Panc1 (cell line): Measurements from ENCODE around the gene ARHGEF37. TPM values are rescaled to one million over a fixed set of nuclear protein-coding genes. Genes with fewer than 3 reads are reported as not detected.
A peak's percentile ranks its signal among the peaks of the same experiment; 100 is the strongest.

Experiments used
- ATAC-seq: fragments of 200-7000 bp; cut with Tn5 transposase; 2 replicates; pipeline ENCODE4 v1.9.1; 2020; ENCODE audit warnings: mild to moderate bottlenecking, moderate library complexity
- BruUV-seq: library from RNA; stranded (reverse); fragments of 400-500 nt; replicated peaks from 2 replicates; lab custom pipeline; 2021; lab: Mats Ljungman, UMichigan
- CTCF ChIA-PET: fragments of 300-600 bp; sonication (Branson Sonifier 250); formaldehyde crosslinking; loops from one replicate; lab custom pipeline; 2022; ENCODE audit warnings: antibody characterized with exemption; lab: Charles Lee
- POLR2A ChIA-PET: fragments of 300-600 bp; sonication (Branson Sonifier 250); formaldehyde crosslinking; loops from one replicate; lab custom pipeline; 2022; ENCODE audit warnings: antibody characterized with exemption; lab: Charles Lee
- DNase-seq: peaks from one replicate; pipeline ENCODE4 v3.0.0-alpha.2; 2010; ENCODE audit warnings: low read depth, low spot score
- H3K27ac ChIP-seq: 2 replicates; pipeline ENCODE4 v1.5.1; 2011; ENCODE audit warnings: mild to moderate bottlenecking, low read length, inconsistent platforms
- H3K27me3 ChIP-seq: fragments of 200-500 bp; sonication (Bioruptor generic); 2 replicates; pipeline ENCODE4 v1.6.0; 2014; ENCODE audit warnings: low read length, inconsistent platforms; ENCODE audit not compliant: control insufficient read depth, insufficient read depth
- H3K36me3 ChIP-seq: fragments of 200-500 bp; sonication (Bioruptor generic); 2 replicates; pipeline ENCODE4 v1.5.1; 2014; ENCODE audit warnings: inconsistent platforms, mild to moderate bottlenecking, low read length, moderate library complexity; ENCODE audit not compliant: control insufficient read depth, insufficient read depth
- H3K4me1 ChIP-seq: 2 replicates; pipeline ENCODE4 v1.5.1; 2011; ENCODE audit warnings: inconsistent platforms, mild to moderate bottlenecking, low read length, moderate library complexity; ENCODE audit not compliant: control insufficient read depth, insufficient read depth
- H3K4me3 ChIP-seq, 2 experiments: 2 replicates each; pipeline ENCODE4 v1.5.1; 2011 to 2012; ENCODE audit warnings: low read depth in 2 of 2, low read length in 2 of 2, mild to moderate bottlenecking in 2 of 2, inconsistent platforms in 1 of 2, moderate library complexity in 1 of 2
- H3K9me3 ChIP-seq: fragments of 200-500 bp; sonication (Bioruptor generic); 2 replicates; pipeline ENCODE4 v1.5.1; 2014; ENCODE audit warnings: low read depth, mild to moderate bottlenecking, inconsistent platforms, low read length, moderate library complexity; ENCODE audit not compliant: control insufficient read depth, insufficient read depth
- POLR2AphosphoS5 ChIP-seq: IDR thresholded peaks from 2 replicates; pipeline ENCODE4 v1.6.1; 2012; ENCODE audit warnings: mild to moderate bottlenecking, low read depth, low read length, moderate library complexity
- SIN3A ChIP-seq: IDR thresholded peaks from 2 replicates; pipeline ENCODE4 v1.6.1; 2012; ENCODE audit warnings: low read depth, mild to moderate bottlenecking, low read length, moderate library complexity, borderline replicate concordance; ENCODE audit not compliant: insufficient read depth
- TCF7L2 ChIP-seq: IDR thresholded peaks from 2 replicates; pipeline ENCODE4 v1.6.1; 2011; ENCODE audit warnings: mild to moderate bottlenecking, low read depth, low read length, inconsistent platforms
- in situ Hi-C: cut with HindIII; loops from 2 replicates; pipeline ENCODE4 v1.10.0; 2016; ENCODE audit warnings: low sequenced_read_pairs, low pct_unique_long_range_greater_than_20kb
- intact Hi-C: fragments of 100-400 bp; cut with micrococcal nuclease; formaldehyde crosslinking; loops from one replicate; pipeline ENCODE4 v1.10.0; 2022; ENCODE audit not compliant: unreplicated experiment
- total RNA-seq: library from RNA; stranded (reverse); gene quantifications from one replicate; pipeline ENCODE4 v1.2.1, GENCODE V29; 2021; ENCODE audit not compliant: unreplicated experiment
- TF ChIP-seq, protein P1 (sequence below), 2 experiments: IDR thresholded peaks; 2 replicates each; pipeline ENCODE4 v1.6.1; 2011 to 2012; ENCODE audit warnings: low read depth in 2 of 2, control low read depth in 1 of 2, low read length in 1 of 2, mild to moderate bottlenecking in 1 of 2, moderate library complexity in 1 of 2; ENCODE audit not compliant: insufficient read depth in 1 of 2
- TF ChIP-seq, protein P2 (sequence below): fragments of 450-650 bp; IDR thresholded peaks from 2 replicates; pipeline ENCODE4 v1.5.1; 2017; ENCODE audit warnings: mild to moderate bottlenecking

Gene ARHGEF37
- total RNA-seq, 1 experiment from 2014 or later, result 3.2 TPM

DNA sequence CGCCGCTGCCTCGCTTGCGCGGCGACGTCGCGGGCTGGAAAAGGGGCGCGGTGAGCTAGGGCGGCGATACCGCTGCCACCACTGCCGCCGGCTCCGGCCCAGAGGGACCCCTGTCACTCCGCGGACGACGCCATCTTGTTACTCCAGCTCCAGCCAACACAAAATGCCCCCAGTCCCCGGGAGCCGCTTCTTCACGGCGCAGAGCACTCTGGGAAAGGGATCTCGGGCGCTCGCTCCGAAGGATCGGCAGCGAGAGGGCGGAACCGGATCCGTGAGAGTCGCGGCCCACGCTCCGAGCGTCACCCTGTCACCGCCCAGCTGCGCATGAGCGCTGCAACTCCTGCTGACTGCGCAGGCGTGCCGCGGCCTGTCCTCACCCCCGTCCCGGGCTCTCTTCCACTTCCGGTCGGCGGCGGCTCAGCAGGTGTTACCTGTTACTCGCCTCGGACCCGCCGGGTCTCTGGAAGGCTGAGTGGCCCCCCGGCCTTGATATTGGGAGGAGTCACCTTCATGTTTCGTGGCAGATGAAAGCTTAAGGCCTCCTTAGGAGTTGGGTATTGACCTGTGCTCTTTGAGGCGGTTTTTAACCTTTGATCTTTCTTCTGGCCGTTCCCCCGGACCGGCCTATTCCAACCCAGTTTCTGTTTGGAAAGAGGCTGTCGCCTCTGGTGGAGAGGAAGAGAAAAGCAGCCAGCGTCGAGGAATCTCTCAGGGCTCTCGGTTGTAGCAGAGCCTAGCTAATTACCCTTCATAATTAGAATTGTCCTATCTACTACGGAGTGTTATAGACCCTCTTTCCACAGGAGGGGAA is 29.9 kb upstream of the ARHGEF37 start, which contains the start of gene CSNK1A1:
CSNK1A1 (minus strand) TSS at position 213 of the 811 bp plus-strand sequence. CDS start 475 bp downstream, outside the sequence.
- Histone ChIP-seq H3K4me1 (peaks cover 22% of the 10 kb centered on the region), H3K27ac (peak within 1 kb of the TSS; percentile 98), H3K4me3 (peak within 1 kb of the TSS; percentile 71 to 99), H3K27me3 (no peaks in the 10 kb centered on the region), H3K36me3 (peaks cover 37% of the 10 kb centered on the region), H3K9me3 (no peaks in the 10 kb centered on the region)
- ATAC-seq, result peak; percentile 95
- POLR2A ChIA-PET, result interaction anchor here (0.5 to 1.5 kb wide), 6 partner anchors 10 to 108 kb away, joined by 3 to 12 read pairs (median 6); no protein-coding TSS in a partner anchor
- in situ Hi-C loops, result no loop called here
- DNase-seq, result peak; percentile 97
- BruUV-seq, result no TSS peak
- CTCF ChIA-PET, result interaction anchor here (0.5 to 1.4 kb wide), 6 partner anchors 11 to 110 kb away, joined by 3 to 9 read pairs (median 3); no protein-coding TSS in a partner anchor
- intact Hi-C loops, result no loop called here
- TF ChIP-seq TCF7L2, result peak; percentile 100
- TF ChIP-seq, protein P1, sequence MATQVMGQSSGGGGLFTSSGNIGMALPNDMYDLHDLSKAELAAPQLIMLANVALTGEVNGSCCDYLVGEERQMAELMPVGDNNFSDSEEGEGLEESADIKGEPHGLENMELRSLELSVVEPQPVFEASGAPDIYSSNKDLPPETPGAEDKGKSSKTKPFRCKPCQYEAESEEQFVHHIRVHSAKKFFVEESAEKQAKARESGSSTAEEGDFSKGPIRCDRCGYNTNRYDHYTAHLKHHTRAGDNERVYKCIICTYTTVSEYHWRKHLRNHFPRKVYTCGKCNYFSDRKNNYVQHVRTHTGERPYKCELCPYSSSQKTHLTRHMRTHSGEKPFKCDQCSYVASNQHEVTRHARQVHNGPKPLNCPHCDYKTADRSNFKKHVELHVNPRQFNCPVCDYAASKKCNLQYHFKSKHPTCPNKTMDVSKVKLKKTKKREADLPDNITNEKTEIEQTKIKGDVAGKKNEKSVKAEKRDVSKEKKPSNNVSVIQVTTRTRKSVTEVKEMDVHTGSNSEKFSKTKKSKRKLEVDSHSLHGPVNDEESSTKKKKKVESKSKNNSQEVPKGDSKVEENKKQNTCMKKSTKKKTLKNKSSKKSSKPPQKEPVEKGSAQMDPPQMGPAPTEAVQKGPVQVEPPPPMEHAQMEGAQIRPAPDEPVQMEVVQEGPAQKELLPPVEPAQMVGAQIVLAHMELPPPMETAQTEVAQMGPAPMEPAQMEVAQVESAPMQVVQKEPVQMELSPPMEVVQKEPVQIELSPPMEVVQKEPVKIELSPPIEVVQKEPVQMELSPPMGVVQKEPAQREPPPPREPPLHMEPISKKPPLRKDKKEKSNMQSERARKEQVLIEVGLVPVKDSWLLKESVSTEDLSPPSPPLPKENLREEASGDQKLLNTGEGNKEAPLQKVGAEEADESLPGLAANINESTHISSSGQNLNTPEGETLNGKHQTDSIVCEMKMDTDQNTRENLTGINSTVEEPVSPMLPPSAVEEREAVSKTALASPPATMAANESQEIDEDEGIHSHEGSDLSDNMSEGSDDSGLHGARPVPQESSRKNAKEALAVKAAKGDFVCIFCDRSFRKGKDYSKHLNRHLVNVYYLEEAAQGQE (IDR thresholded peaks at IDR 0.05; ENCODE audit: insufficient read depth in 1 of 2, low read depth in 2 of 2, low read length in 1 of 2), result no peak
- TF ChIP-seq, protein P2, sequence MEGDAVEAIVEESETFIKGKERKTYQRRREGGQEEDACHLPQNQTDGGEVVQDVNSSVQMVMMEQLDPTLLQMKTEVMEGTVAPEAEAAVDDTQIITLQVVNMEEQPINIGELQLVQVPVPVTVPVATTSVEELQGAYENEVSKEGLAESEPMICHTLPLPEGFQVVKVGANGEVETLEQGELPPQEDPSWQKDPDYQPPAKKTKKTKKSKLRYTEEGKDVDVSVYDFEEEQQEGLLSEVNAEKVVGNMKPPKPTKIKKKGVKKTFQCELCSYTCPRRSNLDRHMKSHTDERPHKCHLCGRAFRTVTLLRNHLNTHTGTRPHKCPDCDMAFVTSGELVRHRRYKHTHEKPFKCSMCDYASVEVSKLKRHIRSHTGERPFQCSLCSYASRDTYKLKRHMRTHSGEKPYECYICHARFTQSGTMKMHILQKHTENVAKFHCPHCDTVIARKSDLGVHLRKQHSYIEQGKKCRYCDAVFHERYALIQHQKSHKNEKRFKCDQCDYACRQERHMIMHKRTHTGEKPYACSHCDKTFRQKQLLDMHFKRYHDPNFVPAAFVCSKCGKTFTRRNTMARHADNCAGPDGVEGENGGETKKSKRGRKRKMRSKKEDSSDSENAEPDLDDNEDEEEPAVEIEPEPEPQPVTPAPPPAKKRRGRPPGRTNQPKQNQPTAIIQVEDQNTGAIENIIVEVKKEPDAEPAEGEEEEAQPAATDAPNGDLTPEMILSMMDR, result peak; percentile 90
- TF ChIP-seq POLR2AphosphoS5, result peak; percentile 97
- peak; percentile 64 for TF ChIP-seq SIN3A

DNA sequence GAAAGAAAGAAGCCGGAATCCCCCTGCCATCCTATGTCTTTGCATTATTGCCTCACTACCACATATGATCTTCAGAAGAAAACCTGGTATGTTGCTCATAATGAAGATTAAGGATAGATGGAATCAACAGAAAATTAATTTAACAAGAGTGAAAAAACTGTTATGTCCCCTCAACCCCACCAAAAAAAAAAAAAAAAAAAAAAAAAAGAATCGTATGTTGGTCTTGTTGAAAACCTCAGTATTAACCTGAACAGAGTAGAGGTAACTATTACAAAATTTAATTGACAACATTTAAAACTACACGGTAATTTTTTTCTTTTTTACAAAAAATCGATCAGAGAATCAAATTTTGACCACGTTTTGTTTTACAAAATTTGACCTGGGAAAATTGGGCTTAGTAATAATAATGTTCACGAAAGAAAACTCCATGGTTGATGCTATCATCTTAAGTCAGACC is 29.2 kb upstream of the ARHGEF37 start:
- in situ Hi-C loops (no loop called here), intact Hi-C loops (no loop called here)
- ChIA-PET POLR2A (interaction anchor here (0.5 to 1.5 kb wide), 6 partner anchors 10 to 109 kb away, joined by 3 to 12 read pairs (median 6); no protein-coding TSS in a partner anchor), CTCF (interaction anchor here (0.9 to 1.4 kb wide), 4 partner anchors 10 to 111 kb away, joined by 3 to 4 read pairs (median 3); no protein-coding TSS in a partner anchor)
- Histone ChIP-seq H3K27ac (peak overlapping the region; percentile 98), H3K4me3 (peak overlapping the region; percentile 71 to 99), H3K4me1 (peaks cover 18% of the 10 kb centered on the region), H3K9me3 (no peaks in the 10 kb centered on the region), H3K27me3 (no peaks in the 10 kb centered on the region), H3K36me3 (peaks cover 31% of the 10 kb centered on the region)
- TF ChIP-seq, protein P2, result no peak
- TF ChIP-seq SIN3A, result no peak
- TF ChIP-seq, protein P1 (IDR thresholded peaks at IDR 0.05; ENCODE audit: insufficient read depth in 1 of 2, low read depth in 2 of 2, low read length in 1 of 2), result no peak
- TF ChIP-seq TCF7L2, result no peak
- ATAC-seq (no peak), DNase-seq (no peak)
- TSS peak; percentile 92 for BruUV-seq
